GM10847 (cell line): Measurements from ENCODE around the gene PRKAR1B.

ENCODE experiments used
- POLR2A ChIP-seq: IDR thresholded peaks from 2 replicates; pipeline ENCODE4 v1.6.1; 2011; ENCODE audit not compliant: insufficient read length; ENCODE audit errors: extremely low read depth

PRKAR1B gene

GRCh38 chr7:691361-692045, 35.6 kb downstream of the PRKAR1B start:
- TF ChIP-seq POLR2A = no peak

GRCh38 chr7:690478-691360, 36.4 kb downstream of the PRKAR1B start:
- no peak for TF ChIP-seq POLR2A

GRCh38 chr7:685540-685939, 41.5 kb downstream of the PRKAR1B start:
- no peak for TF ChIP-seq POLR2A

- no peak for TF ChIP-seq POLR2A
These were observed 42.7 kb downstream of the PRKAR1B start for GRCh38 chr7:684416-684815.

GRCh38 chr7:683526-684205, 43.4 kb downstream of the PRKAR1B start:
- TF ChIP-seq POLR2A = no peak

- no peak for TF ChIP-seq POLR2A
These were observed 44.3 kb downstream of the PRKAR1B start for GRCh38 chr7:682810-683209.

GRCh38 chr7:681551-682307, 45.4 kb downstream of the PRKAR1B start:
- no peak for TF ChIP-seq POLR2A

GRCh38 chr7:680411-681127, 46.5 kb downstream of the PRKAR1B start:
- TF ChIP-seq POLR2A = no peak

- TF ChIP-seq POLR2A = no peak
These were observed 50.1 kb downstream of the PRKAR1B start for GRCh38 chr7:676972-677385.

GRCh38 chr7:676246-676971, 50.7 kb downstream of the PRKAR1B start:
- TF ChIP-seq POLR2A = no peak

GRCh38 chr7:674454-675410, 52.3 kb downstream of the PRKAR1B start:
- no peak for TF ChIP-seq POLR2A

- no peak for TF ChIP-seq POLR2A
These were observed 53.2 kb downstream of the PRKAR1B start for GRCh38 chr7:673681-674453.

GRCh38 chr7:672891-673290, 54.2 kb downstream of the PRKAR1B start:
- TF ChIP-seq POLR2A = no peak
